ENCODE results near the gene PPP1R2B. TPM values are rescaled to one million over a fixed set of nuclear protein-coding genes. Genes with fewer than 3 reads are reported as not detected.

Gene PPP1R2B
- 0.16 TPM in 1 of 2 replicates, not detected in the other for polyA plus RNA-seq

GRCh38 chr5:156850206-156850751 lies at the start of gene PPP1R2B:
PPP1R2B (plus strand) TSS chr5:156850295; CDS start chr5:156850563, 268 bp downstream.

Other genes starting within 250 kb of the PPP1R2B start
- gene TIMD4, start 112.9 kb downstream of the PPP1R2B start, polyA plus RNA-seq = 0.35 TPM in 1 of 2 replicates, not detected in the other
- not detected in 2 replicates for gene HAVCR1, start 208.8 kb downstream of the PPP1R2B start, polyA plus RNA-seq